Activated CD4-positive, alpha-beta T cell treated with anti-CD3 and anti-CD28 coated beads for 24 hours (primary cell): ENCODE data around the gene SPAG16.

Experiments used
- DNase-seq, 2 donors: peaks; one replicate each; pipeline ENCODE4 v3.0.0-alpha.2; 2020; ENCODE audit warnings: low read depth in 2 of 2

Gene SPAG16

DNA sequence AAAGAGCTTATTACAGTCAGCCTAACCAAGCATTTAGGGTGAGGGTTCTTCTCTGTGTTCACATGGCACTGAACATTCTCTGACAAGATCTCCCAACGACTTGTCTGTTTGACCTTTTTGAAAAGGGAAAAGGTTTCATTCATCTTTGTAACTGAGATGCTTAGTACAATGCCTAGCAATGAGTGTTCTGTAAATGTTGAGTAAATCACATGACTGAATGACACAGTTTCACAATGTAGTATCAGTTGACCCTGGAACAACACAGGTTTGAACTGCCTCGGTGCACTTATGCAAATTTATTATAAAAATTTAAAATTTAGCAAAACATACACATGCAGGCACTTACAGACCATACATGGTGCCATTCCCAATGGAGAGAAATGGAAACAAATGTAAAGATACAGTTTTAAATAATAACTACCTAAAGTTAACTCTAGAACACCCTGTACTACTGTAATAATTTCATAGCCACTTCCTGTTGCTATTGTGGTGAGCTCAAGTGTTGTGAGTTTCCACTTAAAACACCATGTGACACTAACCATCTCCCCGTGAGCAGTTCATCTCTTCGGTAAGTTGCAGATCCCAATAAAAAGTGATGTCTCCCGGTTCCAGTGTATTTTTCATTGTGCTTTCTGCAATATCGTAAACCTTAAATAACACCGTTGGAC is 1092.5 kb downstream of the SPAG16 start:
- no peak for DNase-seq

DNA sequence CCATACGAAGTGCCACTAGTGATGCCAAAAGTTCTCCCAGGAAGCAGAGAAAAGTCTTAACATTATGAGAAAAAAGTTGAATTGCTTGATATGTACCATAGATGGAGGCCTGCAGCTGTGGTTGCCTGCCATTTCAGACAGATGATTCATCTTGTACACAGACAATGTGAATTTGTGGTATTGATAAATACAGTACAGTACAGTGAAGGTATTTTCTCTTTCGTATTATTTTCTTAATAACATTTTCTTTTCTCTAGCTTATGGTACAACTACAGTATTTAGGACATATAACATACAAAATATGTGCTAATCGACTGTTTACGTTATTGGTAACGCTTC is 1093.0 kb downstream of the SPAG16 start:
- no peak for DNase-seq

GRCh38 chr2:214378455-214379103 is 1094.3 kb downstream of the SPAG16 start:
- no peak for DNase-seq

GRCh38 chr2:214379227-214379626 is 1095.0 kb downstream of the SPAG16 start:
- no peak for DNase-seq

DNA sequence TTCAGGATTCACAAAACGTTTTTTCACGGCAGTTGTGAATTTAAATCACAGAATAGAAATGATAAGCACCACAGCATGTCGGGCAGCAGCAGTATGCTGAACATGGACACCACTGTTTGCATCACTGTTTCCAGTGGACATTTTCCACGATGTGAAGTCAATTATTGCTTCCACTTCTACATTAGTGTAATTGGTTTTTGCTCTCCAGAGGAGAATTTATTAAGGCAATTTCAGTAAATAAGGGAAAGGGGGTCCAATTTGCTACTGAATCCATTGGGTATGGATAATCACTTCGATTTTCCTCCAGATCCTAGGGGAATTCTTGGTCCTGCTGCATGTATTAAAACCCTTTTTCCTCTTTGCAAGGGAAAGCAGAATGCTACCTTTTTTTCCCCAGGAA is 1096.4 kb downstream of the SPAG16 start:
- DNase-seq, result no peak

GRCh38 chr2:214382229-214382628 is 1098.0 kb downstream of the SPAG16 start:
- no peak for DNase-seq

DNA sequence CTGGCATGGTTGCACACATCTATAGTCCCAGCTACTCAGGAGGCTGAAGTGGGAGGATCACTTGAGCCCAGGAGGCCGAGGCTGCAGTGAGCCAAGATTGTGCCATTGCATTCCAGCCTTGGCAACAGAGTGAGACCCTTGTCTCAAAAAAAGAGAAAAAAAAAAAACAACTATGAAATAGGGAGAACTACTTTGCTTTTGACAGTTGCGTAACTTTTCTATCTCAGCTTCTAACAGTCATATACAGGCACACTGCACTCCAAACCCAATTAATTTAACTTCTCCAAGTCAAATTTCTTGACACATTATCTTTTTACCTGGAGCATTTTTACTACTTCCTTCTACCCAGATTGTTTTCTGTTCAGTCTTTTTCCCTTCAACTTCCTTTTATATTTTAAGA is 1102.5 kb downstream of the SPAG16 start:
- DNase-seq, result no peak

DNA sequence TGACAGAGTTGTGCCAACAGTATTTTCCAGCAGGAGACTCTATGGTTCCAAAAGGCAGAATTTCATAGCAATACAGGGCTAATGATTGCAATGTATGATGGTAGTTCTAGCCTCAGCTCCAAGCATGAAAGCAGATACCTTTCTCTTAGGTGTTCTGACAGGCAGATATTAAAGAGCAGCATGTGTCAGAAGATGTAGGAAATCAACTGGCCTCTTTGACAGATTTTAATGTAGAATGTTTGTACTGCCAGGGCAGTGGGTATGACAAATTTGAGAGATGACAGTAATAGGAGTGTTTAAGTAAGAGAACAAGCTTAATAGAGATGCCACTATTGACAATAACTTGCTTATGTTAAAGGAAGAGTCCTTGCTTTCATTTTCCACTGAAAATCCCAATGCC is 1105.1 kb downstream of the SPAG16 start:
- no peak for DNase-seq

DNA sequence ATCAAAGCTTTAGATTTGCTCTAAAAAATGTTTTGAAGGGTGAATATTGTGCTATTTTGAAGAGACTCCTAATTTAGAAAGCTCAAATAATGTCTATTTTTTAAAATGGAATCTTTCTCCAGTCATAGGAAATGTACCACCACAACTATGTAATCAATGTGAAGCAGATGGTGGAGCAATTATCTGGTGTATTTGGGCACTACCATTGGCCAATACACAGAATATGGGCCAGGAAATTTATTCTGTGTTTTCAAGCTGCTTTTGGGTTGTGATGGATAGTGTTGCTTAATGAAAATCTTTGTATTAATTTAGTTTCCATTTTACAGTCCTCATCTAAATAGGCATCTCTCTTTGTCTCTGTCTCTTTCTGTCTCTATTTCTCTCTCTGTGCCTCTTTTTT is 1109.5 kb downstream of the SPAG16 start:
- DNase-seq, result no peak

DNA sequence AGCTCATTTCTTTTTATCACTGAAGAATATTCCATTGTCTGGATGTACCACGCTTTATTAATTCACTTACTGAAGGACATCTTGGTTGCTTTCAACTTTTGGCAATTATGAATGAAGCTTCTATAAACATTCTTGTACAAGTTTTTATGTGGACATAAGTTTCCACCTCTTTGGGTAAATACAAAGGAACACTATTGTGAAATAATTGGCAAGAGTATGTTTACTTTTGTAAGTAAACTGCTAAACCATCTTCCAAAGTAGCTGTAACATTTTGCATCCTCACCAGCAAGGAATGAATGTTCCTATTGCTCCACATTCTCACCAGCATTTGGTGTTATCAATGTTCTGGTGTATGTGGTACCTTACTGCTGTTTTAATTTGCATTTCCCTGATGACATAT is 1110.8 kb downstream of the SPAG16 start:
- no peak for DNase-seq

- no peak for DNase-seq
These were observed 1117.3 kb downstream of the SPAG16 start for GRCh38 chr2:214401580-214401979.

GRCh38 chr2:214410128-214410775 is 1126.0 kb downstream of the SPAG16 start:
- DNase-seq, result no peak

GRCh38 chr2:214410918-214411554 is 1126.8 kb downstream of the SPAG16 start, which contains the start of gene VWC2L:
Gene VWC2L (plus strand): TSS chr2:214411054. CDS start chr2:214414194, 3,140 bp downstream.
- peak in 1 of 2 donors; percentile 9 for DNase-seq

- DNase-seq, result no peak
These were observed 1128.4 kb downstream of the SPAG16 start for GRCh38 chr2:214412679-214413078.

GRCh38 chr2:214436470-214436869 is 1152.2 kb downstream of the SPAG16 start:
- DNase-seq, result no peak

DNA sequence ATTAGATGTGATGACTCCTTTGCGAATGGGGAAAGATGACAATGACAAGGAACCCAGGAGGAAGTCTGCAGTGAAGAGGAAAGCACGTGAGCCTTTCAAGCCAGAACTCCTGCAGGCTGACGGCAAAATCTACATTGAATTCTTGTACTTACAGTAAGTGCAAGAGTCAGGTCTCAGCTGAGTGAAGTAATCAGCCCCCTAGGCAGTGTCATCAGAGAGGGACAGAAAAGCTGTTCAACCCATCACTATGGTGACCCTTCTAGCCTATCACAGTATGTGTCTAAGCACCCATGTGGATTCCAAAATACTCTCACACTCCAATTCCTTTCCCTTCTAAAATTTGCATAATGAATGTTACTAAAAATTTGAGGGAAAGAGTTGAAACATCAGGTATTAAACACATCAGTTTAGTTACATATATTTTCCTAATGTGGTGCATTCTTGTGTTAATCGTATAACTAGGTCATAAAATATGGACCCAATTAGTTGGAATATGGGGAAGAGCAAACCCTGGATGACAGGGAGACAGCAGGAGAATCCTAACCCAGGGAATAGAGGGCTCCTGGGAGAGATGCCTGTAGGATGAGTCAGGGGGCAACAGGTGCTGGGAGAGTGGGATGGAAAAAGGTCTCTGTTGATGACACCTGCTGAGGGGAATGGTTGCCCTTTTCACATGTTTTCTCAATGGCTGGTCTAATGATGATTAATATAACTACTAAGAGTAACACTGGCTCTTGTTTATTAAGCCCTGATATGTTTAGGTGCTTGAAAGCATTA is 1166.0 kb downstream of the SPAG16 start:
- DNase-seq, result no peak

- no peak for DNase-seq
These were observed 1167.4 kb downstream of the SPAG16 start for GRCh38 chr2:214451516-214452275.
